ENCODE measurements around the gene CYP4F2.

CYP4F2 gene, protein sequence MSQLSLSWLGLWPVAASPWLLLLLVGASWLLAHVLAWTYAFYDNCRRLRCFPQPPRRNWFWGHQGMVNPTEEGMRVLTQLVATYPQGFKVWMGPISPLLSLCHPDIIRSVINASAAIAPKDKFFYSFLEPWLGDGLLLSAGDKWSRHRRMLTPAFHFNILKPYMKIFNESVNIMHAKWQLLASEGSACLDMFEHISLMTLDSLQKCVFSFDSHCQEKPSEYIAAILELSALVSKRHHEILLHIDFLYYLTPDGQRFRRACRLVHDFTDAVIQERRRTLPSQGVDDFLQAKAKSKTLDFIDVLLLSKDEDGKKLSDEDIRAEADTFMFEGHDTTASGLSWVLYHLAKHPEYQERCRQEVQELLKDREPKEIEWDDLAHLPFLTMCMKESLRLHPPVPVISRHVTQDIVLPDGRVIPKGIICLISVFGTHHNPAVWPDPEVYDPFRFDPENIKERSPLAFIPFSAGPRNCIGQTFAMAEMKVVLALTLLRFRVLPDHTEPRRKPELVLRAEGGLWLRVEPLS

DNA sequence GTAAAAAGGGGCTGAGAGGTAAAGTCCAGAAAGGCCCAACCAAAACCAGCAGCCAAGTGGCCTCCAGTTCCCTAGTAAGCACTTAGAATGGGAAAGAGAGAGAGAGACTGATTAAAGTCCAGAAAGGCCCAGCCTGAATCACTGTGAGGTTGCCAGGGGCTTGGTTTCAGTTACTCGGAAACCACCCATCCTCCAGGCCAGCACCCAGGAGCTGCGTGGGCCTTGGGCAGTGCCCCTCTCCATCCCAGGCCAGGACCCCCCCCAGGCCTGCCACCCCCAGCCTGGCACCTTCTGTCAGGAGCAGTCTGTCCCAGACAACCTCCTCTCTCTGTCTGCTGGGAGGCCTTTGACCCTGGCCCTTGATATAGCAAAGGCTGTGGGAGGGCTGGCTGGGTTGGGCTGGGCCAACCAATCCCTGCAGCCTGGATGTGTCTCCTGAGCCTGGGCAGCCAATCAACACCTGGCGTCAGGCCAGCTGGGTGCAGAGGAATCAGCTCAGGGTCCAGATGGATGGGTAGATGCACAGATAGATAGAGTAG, at the start of gene CYP4F2:
Gene CYP4F2, minus strand, starts transcription at position 337 of the 539 bp plus-strand sequence. CDS start 463 bp downstream, outside the sequence.
- H4K20me1 ChIP-seq (ENCODE audit: insufficient read depth): no peaks in the 10 kb centered on the region
- no peaks in the 10 kb centered on the region for H3K4me1 ChIP-seq (ENCODE audit: low read depth, poor library complexity, severe bottlenecking)
- H3K27me3 ChIP-seq (ENCODE audit: insufficient read depth, low read depth): no peaks in the 10 kb centered on the region; the same call in 1 of the 2 replicates
- H3K4me3 ChIP-seq (IDR thresholded peaks at IDR 0.05; ENCODE audit: insufficient read depth, low read depth, low read length): no peak within 1 kb of the TSS
- H3K79me2 ChIP-seq (ENCODE audit: insufficient read depth, low read depth): no peaks in the 10 kb centered on the region
- no peaks in the 10 kb centered on the region for H3K36me3 ChIP-seq (ENCODE audit: insufficient read depth)
- no peak within 1 kb of the TSS for H3K9ac ChIP-seq
- no peak within 1 kb of the TSS for H3K27ac ChIP-seq
- no peak within 1 kb of the TSS for H2AFZ ChIP-seq (ENCODE audit: low read depth)
- TF ChIP-seq, protein P1, sequence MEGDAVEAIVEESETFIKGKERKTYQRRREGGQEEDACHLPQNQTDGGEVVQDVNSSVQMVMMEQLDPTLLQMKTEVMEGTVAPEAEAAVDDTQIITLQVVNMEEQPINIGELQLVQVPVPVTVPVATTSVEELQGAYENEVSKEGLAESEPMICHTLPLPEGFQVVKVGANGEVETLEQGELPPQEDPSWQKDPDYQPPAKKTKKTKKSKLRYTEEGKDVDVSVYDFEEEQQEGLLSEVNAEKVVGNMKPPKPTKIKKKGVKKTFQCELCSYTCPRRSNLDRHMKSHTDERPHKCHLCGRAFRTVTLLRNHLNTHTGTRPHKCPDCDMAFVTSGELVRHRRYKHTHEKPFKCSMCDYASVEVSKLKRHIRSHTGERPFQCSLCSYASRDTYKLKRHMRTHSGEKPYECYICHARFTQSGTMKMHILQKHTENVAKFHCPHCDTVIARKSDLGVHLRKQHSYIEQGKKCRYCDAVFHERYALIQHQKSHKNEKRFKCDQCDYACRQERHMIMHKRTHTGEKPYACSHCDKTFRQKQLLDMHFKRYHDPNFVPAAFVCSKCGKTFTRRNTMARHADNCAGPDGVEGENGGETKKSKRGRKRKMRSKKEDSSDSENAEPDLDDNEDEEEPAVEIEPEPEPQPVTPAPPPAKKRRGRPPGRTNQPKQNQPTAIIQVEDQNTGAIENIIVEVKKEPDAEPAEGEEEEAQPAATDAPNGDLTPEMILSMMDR (conservative IDR thresholded peaks at IDR 0.05; ENCODE audit: low read depth, low read length): no peak
- no peak within 1 kb of the TSS for H3K4me2 ChIP-seq

DNA sequence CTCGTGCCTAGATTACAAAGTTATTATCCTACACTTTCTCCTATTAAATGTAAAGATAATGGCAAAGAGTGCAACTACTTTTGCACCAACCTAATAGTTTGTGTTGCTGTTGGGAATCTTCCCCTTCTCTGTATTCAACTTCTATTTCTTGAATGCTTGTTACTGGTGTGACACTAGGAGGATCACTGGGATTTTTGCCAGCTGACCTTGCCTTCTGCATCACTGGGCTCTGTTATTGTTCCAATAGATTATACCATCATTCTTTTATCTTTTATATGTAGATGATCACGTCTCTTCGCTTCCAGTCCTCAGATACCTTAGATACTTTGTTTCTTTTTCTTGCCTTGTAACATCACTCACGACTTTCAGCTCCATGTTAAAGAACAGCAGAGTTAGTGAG, 47.4 kb upstream of the CYP4F2 start:
- H3K27me3 ChIP-seq (ENCODE audit: insufficient read depth, low read depth): no peaks in the 10 kb centered on the region; the same call in 1 of the 2 replicates
- H3K4me1 ChIP-seq (ENCODE audit: low read depth, poor library complexity, severe bottlenecking): no peaks in the 10 kb centered on the region
- H3K36me3 ChIP-seq (ENCODE audit: insufficient read depth): no peaks in the 10 kb centered on the region
- no peaks in the 10 kb centered on the region for H4K20me1 ChIP-seq (ENCODE audit: insufficient read depth)
- no peak overlapping the region for H2AFZ ChIP-seq (ENCODE audit: low read depth)
- no peak overlapping the region for H3K4me2 ChIP-seq
- TF ChIP-seq, protein P1 (conservative IDR thresholded peaks at IDR 0.05; ENCODE audit: low read depth, low read length): no peak
- H3K9ac ChIP-seq: no peak overlapping the region
- H3K27ac ChIP-seq: no peak overlapping the region
- no peaks in the 10 kb centered on the region for H3K79me2 ChIP-seq (ENCODE audit: insufficient read depth, low read depth)
- no peak overlapping the region for H3K4me3 ChIP-seq (IDR thresholded peaks at IDR 0.05; ENCODE audit: insufficient read depth, low read depth, low read length)

- no peaks in the 10 kb centered on the region; the same call in 1 of the 2 replicates for H3K27me3 ChIP-seq (ENCODE audit: insufficient read depth, low read depth)
These were observed 46.5 kb upstream of the CYP4F2 start for GRCh38 chr19:15944401-15944800.

DNA sequence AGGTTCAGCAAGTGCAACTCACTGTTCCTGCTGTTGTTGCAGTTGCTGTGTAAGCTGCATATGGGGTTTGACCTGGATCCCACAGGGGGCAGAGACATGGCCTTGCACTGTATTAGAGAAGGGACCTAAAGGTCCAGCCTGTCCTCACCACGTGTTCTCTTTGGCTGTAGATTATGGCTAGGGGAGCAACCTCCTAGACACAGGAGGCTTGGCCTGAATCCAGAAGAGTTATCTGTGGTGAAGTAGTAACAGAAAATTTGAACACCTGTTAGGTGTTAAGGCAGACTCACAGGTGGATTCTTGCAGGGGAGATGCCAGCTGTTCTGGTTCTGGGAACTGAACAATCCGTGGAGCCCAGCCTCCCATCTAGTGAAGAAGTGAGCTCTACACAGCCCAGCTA, 39.9 kb upstream of the CYP4F2 start:
- TF ChIP-seq, protein P1 (conservative IDR thresholded peaks at IDR 0.05; ENCODE audit: low read depth, low read length): no peak
- H2AFZ ChIP-seq (ENCODE audit: low read depth): no peak overlapping the region
- H3K36me3 ChIP-seq (ENCODE audit: insufficient read depth): no peaks in the 10 kb centered on the region
- no peaks in the 10 kb centered on the region for H4K20me1 ChIP-seq (ENCODE audit: insufficient read depth)
- H3K4me2 ChIP-seq: no peak overlapping the region
- H3K4me3 ChIP-seq (IDR thresholded peaks at IDR 0.05; ENCODE audit: insufficient read depth, low read depth, low read length): no peak overlapping the region
- no peaks in the 10 kb centered on the region; the same call in 1 of the 2 replicates for H3K27me3 ChIP-seq (ENCODE audit: insufficient read depth, low read depth)
- H3K79me2 ChIP-seq (ENCODE audit: insufficient read depth, low read depth): no peaks in the 10 kb centered on the region
- H3K9ac ChIP-seq: no peak overlapping the region
- H3K27ac ChIP-seq: no peak overlapping the region
- no peaks in the 10 kb centered on the region for H3K4me1 ChIP-seq (ENCODE audit: low read depth, poor library complexity, severe bottlenecking)

More at GRCh38 chr19:15944401-15944800, 46.5 kb upstream of the CYP4F2 start:
- no peak overlapping the region for H3K9ac ChIP-seq
- H3K4me1 ChIP-seq (ENCODE audit: low read depth, poor library complexity, severe bottlenecking): no peaks in the 10 kb centered on the region
- no peak overlapping the region for H3K4me2 ChIP-seq
- TF ChIP-seq, protein P1 (conservative IDR thresholded peaks at IDR 0.05; ENCODE audit: low read depth, low read length): no peak
- H2AFZ ChIP-seq (ENCODE audit: low read depth): no peak overlapping the region
- H3K36me3 ChIP-seq (ENCODE audit: insufficient read depth): no peaks in the 10 kb centered on the region
- H4K20me1 ChIP-seq (ENCODE audit: insufficient read depth): no peaks in the 10 kb centered on the region
- H3K79me2 ChIP-seq (ENCODE audit: insufficient read depth, low read depth): no peaks in the 10 kb centered on the region
- H3K4me3 ChIP-seq (IDR thresholded peaks at IDR 0.05; ENCODE audit: insufficient read depth, low read depth, low read length): no peak overlapping the region
- no peak overlapping the region for H3K27ac ChIP-seq
